HG02973 (cell line): ENCODE results near the gene SLC38A7.
"Not testable (repeated sequence)": the region's sequence is repeated elsewhere in the genome, so short reads cannot be mapped to it uniquely, and the experiment has no call there.

Source experiments
- ATAC-seq: cut with Tn5 transposase; IDR thresholded peaks from one replicate; pipeline ENCODE4 v1.9.1; 2021; ENCODE audit warnings: moderate library complexity; ENCODE audit not compliant: unreplicated experiment

SLC38A7 gene

GRCh38 chr16:58684354-58685083, at the start of gene SLC38A7:
Gene SLC38A7 (minus strand): TSS chr16:58684770. CDS start chr16:58680126, 4,644 bp downstream.
- peak; percentile 99 for ATAC-seq

GRCh38 chr16:58733671-58734458, 49.3 kb upstream of the SLC38A7 start, which contains the start of gene GOT2:
Gene GOT2 (minus strand): TSS chr16:58734316. CDS start chr16:58734228, 88 bp downstream.
- ATAC-seq: peak; percentile 92

GRCh38 chr16:58733248-58733670, 48.7 kb upstream of the SLC38A7 start:
- no peak for ATAC-seq

GRCh38 chr16:58732545-58733247, 48.1 kb upstream of the SLC38A7 start:
- peak; percentile 39 for ATAC-seq

GRCh38 chr16:58730724-58731370, 46.3 kb upstream of the SLC38A7 start:
- no peak for ATAC-seq

GRCh38 chr16:58727796-58728568, 43.4 kb upstream of the SLC38A7 start:
- ATAC-seq: no peak

GRCh38 chr16:58727028-58727781, 42.6 kb upstream of the SLC38A7 start:
- no peak for ATAC-seq

- no peak for ATAC-seq
These were observed 38.5 kb upstream of the SLC38A7 start for GRCh38 chr16:58723109-58723508.

GRCh38 chr16:58717994-58718393, 33.4 kb upstream of the SLC38A7 start:
- no peak for ATAC-seq

- no peak for ATAC-seq
These were observed 31.9 kb upstream of the SLC38A7 start for GRCh38 chr16:58716468-58716867.

GRCh38 chr16:58713742-58714141, 29.2 kb upstream of the SLC38A7 start:
- ATAC-seq: no peak

- ATAC-seq: no peak
These were observed 24.8 kb upstream of the SLC38A7 start for GRCh38 chr16:58709333-58709732.

GRCh38 chr16:58699151-58699550, 14.6 kb upstream of the SLC38A7 start:
- no peak for ATAC-seq

- ATAC-seq: no peak
These were observed 10.8 kb upstream of the SLC38A7 start for GRCh38 chr16:58695368-58695767.

GRCh38 chr16:58692450-58692849, 7.9 kb upstream of the SLC38A7 start:
- no peak for ATAC-seq

- ATAC-seq: not testable (repeated sequence)
These were observed 2.6 kb upstream of the SLC38A7 start for GRCh38 chr16:58686985-58687706.

- no peak for ATAC-seq
These were observed 497 bp upstream of the SLC38A7 start for GRCh38 chr16:58685084-58685449.

- ATAC-seq: no peak
These were observed 593 bp downstream of the SLC38A7 start for GRCh38 chr16:58684001-58684353.

GRCh38 chr16:58679763-58680162, 4.8 kb downstream of the SLC38A7 start:
- no peak for ATAC-seq
